ENCODE measurements around the gene FNDC8.
"Not testable (repeated sequence)": the region's sequence is repeated elsewhere in the genome, so short reads cannot be mapped to it uniquely, and the experiment has no call there.

FNDC8 gene

DNA sequence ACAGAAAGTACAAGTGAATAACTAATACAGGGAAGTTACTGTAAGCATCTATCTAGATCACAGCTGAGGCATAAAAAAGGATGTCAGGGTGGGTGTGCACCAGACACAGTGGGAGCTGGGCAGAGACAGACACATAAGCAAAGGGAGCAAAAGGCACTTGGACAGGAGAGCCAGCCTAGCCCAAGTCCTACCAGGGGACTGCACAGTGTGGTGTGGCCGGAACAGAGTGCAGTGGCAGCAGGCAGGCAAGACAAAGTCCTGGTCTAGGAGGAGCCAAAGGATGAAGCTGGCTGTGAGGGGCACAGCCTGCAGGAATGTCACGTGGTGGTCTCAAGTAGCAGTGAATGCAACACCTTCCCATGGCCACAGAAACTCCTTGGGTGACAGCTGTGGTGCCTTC, 23.6 kb upstream of the FNDC8 start:
- DNase-seq: no peak

GRCh38 chr17:35099908-35100307, 21.5 kb upstream of the FNDC8 start:
- DNase-seq: no peak

DNA sequence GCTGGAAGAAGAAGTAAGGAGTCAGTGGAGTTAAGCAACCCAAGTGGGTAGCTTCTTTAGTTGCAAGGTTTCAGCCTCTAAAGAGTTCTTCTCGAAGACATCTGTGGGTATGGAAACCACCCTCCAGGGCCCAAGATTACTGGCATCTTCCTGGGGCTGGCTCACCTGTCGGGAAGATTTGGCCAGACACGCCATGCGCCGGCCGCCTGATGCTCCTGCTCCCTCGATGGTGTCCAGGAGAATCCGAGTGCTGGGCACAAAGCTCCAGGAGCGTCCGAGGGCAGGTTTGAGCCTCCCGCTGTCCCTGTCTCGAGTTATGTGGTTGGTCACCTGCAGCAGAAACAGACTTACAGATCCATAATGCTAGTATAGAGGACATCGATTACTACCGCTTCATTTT, 20.4 kb upstream of the FNDC8 start:
- DNase-seq: no peak

DNA sequence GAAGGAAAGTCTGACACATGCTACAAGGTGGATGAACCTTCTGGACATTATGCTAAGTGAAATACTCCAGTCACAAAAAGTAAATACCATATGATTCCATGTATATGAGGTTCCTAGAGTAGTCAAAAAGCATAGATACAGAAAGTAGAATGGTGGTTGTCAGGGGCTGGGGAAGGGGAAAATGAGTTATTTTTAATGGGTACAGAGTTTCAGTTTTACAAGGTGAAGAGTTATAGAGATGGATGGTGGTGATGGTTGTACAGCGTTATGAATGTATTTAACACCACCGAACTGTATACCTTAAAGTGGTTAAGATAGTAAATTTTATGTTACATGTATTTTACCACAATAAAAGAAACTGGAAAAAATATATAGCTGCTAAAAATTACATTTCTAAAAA, 19.7 kb upstream of the FNDC8 start:
- no peak for DNase-seq

DNA sequence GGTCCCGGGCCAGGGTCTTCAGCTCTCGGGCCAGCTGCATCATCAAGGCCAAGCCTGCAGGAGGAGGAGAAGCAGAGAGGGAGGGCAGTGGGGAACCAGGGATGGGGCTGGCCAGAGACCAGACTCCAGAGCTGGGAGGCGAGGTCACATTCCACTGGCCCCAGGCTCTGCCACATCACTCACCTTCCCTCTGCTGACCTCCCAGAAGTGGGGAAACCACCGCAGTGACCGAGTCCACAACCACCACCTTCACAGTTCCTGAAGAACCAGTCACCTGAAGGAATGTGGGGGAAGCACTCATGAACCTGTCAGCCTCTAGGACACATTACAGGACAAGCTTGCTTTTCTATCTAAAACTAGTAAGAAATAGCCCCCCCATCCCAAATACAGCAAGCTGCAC, 18.1 kb upstream of the FNDC8 start:
- DNase-seq: no peak

DNA sequence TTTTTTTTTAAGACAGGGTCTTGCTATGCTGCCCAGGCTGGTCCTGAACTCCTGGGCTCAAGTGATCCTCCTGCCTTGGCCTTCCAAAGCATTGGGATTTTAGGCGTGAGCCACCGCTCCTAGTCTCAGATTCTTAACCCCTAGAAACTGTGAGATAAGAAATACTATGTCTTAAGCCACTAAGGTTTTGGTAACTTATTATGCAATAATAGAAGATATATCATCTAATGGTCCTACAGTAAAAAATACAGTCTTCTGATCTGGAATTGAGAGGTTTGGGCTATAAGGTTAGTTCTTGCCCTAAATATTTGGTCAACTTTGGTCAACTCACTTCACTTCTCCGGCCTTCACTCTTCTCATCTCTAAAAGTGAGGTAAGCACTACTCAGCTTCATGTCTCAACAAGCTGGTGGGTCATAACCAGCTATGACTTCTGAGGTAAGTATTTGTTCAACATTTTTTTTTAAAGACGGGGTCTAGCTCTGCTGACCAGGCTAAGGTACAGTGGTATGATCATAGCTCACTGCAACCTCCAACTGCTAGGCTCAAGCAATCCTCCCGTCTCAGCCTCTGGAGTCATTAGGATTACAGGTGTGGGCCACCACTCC, 16.5 kb upstream of the FNDC8 start:
- no peak for DNase-seq

GRCh38 chr17:35110791-35111190, 10.6 kb upstream of the FNDC8 start:
- not testable (repeated sequence) for DNase-seq

DNA sequence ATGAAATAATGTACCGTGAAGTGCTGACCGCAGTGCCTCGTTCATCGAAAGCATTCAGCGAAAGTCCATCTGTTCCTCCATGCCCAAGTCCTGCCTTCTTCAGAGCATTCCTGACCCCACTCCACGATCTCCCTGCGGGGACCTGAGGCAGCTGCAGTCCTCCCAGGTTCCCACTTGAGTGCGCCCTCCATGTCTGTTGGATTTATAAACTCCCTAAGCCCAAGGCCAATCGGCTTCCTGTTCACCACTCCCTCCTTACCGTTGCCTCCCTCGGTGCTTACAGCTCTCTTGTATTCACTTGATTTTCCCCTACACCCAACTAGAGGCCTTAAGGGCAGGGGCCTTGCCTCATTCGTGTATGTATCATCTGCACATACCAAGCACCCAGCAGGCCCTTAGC, 4.6 kb upstream of the FNDC8 start:
- no peak for DNase-seq

DNA sequence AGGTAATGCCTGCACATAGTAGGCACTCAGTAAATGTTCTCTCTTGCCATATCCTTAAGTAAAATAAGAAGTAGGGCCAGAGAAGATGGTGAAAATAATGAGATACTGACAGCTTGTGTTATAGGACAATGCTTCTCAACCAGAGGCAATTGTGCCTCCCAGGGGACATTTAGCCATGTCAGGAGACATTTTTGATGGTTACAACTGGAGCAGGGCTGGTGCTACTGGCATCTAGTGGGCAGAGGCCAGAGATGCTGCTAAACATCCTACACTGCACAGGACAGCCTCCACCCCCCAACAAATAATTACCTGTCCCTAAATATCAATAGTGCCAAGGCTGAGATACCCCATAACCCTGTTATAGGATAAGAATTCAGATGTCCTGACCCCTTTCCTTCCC, 3.4 kb upstream of the FNDC8 start:
- no peak for DNase-seq

GRCh38 chr17:35119370-35120165, 1.8 kb upstream of the FNDC8 start, which contains the start of gene RAD51D:
Gene RAD51D (minus strand): TSS chr17:35119860. CDS start chr17:35119613, 247 bp downstream.
- peak; percentile 91 for DNase-seq

DNA sequence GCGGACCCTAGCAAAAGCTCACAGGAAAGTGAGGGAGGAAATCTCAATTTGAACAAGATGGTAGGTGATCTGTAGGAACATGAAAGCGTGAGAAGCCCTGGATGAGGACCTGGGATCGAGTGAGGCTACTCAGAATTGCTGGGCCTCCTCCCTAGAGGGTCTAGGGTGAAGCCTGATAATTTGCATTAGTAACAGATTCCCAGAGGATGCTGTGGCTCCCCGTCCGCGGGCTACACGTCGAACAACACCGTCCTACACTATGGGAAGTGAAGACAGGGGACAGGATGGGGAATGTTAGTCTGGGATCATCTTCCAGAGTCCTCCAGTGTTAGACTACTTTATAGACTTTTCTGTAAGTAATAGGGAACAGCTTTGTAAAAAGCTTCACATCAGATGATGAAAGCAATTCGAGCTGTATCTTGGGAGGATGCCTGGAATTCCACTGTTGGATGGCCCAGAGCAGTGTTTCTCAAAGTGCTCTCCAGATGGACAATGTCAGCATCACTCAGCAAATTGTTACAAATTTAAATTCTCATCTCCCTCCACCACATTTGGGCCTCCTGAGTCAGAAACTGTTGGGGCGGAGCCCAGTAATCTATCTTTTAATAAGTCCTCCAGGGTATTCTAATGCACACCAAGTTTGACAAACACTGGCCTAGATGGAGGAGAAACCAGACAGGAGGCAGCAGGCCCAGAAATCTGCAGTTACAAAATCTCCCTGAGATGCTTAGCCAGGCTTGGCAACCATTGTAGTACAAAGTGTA, 6.5 kb downstream of the FNDC8 start:
- no peak for DNase-seq

GRCh38 chr17:35129154-35129972, 7.9 kb downstream of the FNDC8 start:
- DNase-seq: no peak

DNA sequence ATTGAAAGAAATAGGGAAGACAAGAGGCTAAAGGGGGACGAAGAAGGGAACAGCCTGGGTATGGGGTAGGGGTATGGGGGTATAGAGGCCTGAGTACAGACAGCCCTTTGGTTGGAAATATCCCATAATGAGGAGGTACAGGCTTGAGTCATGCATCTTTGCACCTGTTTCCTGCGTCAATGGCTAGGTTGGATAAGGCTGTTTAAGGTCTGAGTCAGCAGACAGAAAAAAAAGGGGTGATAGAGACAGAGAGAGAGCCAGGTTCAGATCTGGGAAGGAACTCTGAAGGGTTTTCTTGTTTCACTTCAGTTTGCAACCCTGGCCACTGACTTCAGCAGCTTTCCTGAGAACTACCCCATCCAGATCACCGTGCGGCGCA, 8.5 kb downstream of the FNDC8 start:
- DNase-seq: no peak

DNA sequence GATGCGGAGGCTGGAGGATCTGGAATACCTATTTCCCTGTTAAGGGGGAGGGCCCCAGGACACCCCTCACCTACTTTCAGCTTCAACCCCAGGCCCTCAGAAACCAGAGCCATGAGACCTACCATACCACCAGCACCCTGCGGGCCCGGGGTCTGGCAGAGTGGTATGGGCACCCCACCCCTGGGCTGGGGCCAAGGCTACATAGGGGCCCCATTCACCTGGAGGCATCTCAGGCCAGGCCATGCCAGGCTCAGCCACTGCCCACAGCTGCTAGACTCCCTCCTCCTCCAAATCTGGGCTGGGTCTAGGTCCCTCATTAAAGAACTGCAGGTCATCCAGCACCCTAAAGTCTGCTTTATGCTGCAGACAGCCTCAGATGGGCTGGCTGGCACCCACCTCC, 9.0 kb downstream of the FNDC8 start:
- DNase-seq: no peak

GRCh38 chr17:35132099-35132498, 10.7 kb downstream of the FNDC8 start:
- no peak for DNase-seq

GRCh38 chr17:35132816-35133550, 11.6 kb downstream of the FNDC8 start:
- DNase-seq: no peak

- no peak for DNase-seq
These were observed 13.9 kb downstream of the FNDC8 start for GRCh38 chr17:35135322-35135721.

- no peak for DNase-seq
These were observed 16.8 kb downstream of the FNDC8 start for GRCh38 chr17:35138218-35138617.

GRCh38 chr17:35141681-35142466, 20.5 kb downstream of the FNDC8 start, which contains the start of gene NLE1:
Gene NLE1 (minus strand): TSS chr17:35142303. CDS start chr17:35142275, 28 bp downstream.
- DNase-seq: peak; percentile 97

- DNase-seq: no peak
These were observed 21.0 kb downstream of the FNDC8 start for GRCh38 chr17:35142467-35142796.

DNA sequence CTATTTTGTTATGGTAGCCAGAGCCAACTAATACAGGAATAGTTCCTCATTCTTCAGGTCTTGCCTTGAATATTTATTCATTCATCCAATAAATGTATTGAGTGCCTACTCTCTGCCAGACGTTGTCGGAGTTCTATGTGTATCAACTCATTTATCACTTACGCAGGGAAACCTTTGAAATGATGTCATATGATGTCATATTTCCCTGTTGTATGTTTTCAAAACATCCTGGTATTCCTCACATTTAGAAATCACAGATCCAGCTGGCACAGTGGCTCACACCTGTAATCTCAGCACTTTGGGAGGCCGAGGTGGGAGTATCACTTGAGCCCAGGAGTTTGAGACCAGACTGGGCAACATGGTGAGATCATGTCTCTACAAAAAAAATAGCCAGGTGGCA, 23.4 kb downstream of the FNDC8 start:
- no peak for DNase-seq
